Limb (tissue), 2 donors: Measurements from ENCODE around the gene LAMB3.

Experiments used
- DNase-seq, 2 donors: peaks; one replicate each; pipeline ENCODE4 v3.0.0-alpha.2; 2016; ENCODE audit errors: extremely low spot score in 2 of 2

Gene LAMB3

DNA sequence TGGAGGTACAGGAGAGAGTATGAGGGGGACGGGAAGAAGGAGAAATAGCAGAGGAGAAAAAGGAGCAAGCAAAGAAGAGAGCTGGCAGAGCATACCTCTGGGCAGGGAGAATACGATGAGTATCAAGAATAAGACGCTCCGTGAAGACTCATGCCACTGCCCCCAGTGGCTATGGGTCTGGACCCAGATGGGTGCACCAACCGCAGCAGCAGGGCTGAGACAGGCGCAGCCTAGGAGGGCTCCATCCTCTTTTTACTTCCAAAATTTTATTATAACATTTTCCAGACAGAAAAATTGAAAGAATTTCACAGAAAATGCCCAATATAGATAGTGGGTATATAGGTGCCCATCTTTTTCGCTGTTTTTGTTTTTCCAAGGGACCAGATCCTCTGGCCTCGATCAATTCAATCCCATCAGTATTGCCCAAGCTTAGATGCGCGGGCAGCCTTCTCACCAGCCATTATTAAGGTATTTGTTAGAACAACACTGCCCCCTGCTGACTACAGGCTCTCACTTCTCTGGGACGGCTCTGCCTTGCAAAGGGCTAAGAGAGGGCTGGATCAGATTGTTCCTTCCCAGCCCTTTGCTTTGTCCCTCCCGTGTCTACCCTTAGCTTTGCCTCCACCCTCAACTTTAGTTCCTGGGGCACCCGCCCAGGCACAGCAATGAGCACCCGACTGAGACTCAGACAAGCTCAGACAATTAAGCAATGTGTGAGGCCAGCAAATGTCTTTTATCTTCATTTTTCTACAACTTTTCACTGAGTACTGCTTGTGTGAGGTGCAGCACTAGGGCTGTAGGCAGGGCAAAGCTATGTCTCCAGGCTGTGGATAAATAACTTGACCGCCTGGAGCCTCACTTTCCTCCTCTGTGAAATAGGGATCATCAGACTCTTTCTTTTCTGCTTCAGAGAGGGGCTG lies 86.2 kb downstream of the LAMB3 start:
- peak; percentile 81 to 85 for DNase-seq
